Measurements from ENCODE around the gene CUEDC2.
"Not testable (repeated sequence)": the region's sequence is repeated elsewhere in the genome, so short reads cannot be mapped to it uniquely, and the experiment has no call there.

Gene CUEDC2

GRCh38 chr10:102462512-102463054 is 30.2 kb upstream of the CUEDC2 start:
- H3K27me3 Mint-ChIP-seq = no peaks in the 10 kb centered on the region
- H3K27ac Mint-ChIP-seq = no peak overlapping the region
- H3K4me3 Mint-ChIP-seq = peak overlapping the region; percentile 89
- peaks cover 32% of the 10 kb centered on the region for H3K4me1 Mint-ChIP-seq (ENCODE audit: low read depth)
- peaks cover 10% of the 10 kb centered on the region for H3K36me3 Mint-ChIP-seq (ENCODE audit: low read depth)
- no peak for DNase-seq
- H3K9me3 Mint-ChIP-seq = no peaks in the 10 kb centered on the region

GRCh38 chr10:102461187-102462054 is 29.0 kb upstream of the CUEDC2 start:
- H3K27ac Mint-ChIP-seq = peak overlapping the region; percentile 74
- H3K4me3 Mint-ChIP-seq = peak overlapping the region; percentile 89
- H3K27me3 Mint-ChIP-seq = no peaks in the 10 kb centered on the region
- DNase-seq = peak; percentile 94
- peaks cover 17% of the 10 kb centered on the region for H3K36me3 Mint-ChIP-seq (ENCODE audit: low read depth)
- H3K9me3 Mint-ChIP-seq = no peaks in the 10 kb centered on the region
- peaks cover 32% of the 10 kb centered on the region for H3K4me1 Mint-ChIP-seq (ENCODE audit: low read depth)

GRCh38 chr10:102460836-102461186 is 28.4 kb upstream of the CUEDC2 start:
- Mint-ChIP-seq H3K4me3 (peak overlapping the region; percentile 89), H3K36me3 (ENCODE audit: low read depth) (peaks cover 23% of the 10 kb centered on the region), H3K4me1 (ENCODE audit: low read depth) (peaks cover 32% of the 10 kb centered on the region), H3K9me3 (no peaks in the 10 kb centered on the region), H3K27ac (peak overlapping the region; percentile 74), H3K27me3 (no peaks in the 10 kb centered on the region)
- DNase-seq = no peak

GRCh38 chr10:102458656-102459055 is 26.3 kb upstream of the CUEDC2 start:
- Mint-ChIP-seq H3K4me1 (ENCODE audit: low read depth) (peaks cover 30% of the 10 kb centered on the region), H3K27ac (no peak overlapping the region), H3K36me3 (ENCODE audit: low read depth) (peaks cover 43% of the 10 kb centered on the region), H3K27me3 (no peaks in the 10 kb centered on the region), H3K4me3 (no peak overlapping the region), H3K9me3 (no peaks in the 10 kb centered on the region)
- no peak for DNase-seq

GRCh38 chr10:102457591-102458150 is 25.3 kb upstream of the CUEDC2 start:
- Mint-ChIP-seq H3K27me3 (no peaks in the 10 kb centered on the region), H3K36me3 (ENCODE audit: low read depth) (peaks cover 53% of the 10 kb centered on the region), H3K4me3 (no peak overlapping the region), H3K9me3 (no peaks in the 10 kb centered on the region), H3K4me1 (ENCODE audit: low read depth) (peaks cover 35% of the 10 kb centered on the region), H3K27ac (no peak overlapping the region)
- no peak for DNase-seq

GRCh38 chr10:102455893-102456471 is 23.6 kb upstream of the CUEDC2 start:
- no peak for DNase-seq
- no peak overlapping the region for H3K4me3 Mint-ChIP-seq
- H3K27me3 Mint-ChIP-seq = no peaks in the 10 kb centered on the region
- H3K36me3 Mint-ChIP-seq (ENCODE audit: low read depth) = peaks cover 65% of the 10 kb centered on the region
- no peaks in the 10 kb centered on the region for H3K9me3 Mint-ChIP-seq
- H3K27ac Mint-ChIP-seq = peak overlapping the region; percentile 45
- peaks cover 31% of the 10 kb centered on the region for H3K4me1 Mint-ChIP-seq (ENCODE audit: low read depth)

GRCh38 chr10:102454662-102455487 is 22.5 kb upstream of the CUEDC2 start:
- not testable (repeated sequence) for H3K9me3 Mint-ChIP-seq, H3K27me3 Mint-ChIP-seq, DNase-seq, H3K4me3 Mint-ChIP-seq
- peaks cover 28% of the 10 kb centered on the region for H3K4me1 Mint-ChIP-seq (ENCODE audit: low read depth)
- peaks cover 70% of the 10 kb centered on the region for H3K36me3 Mint-ChIP-seq (ENCODE audit: low read depth)
- peak overlapping the region; percentile 97 for H3K27ac Mint-ChIP-seq

- no peak for DNase-seq
- Mint-ChIP-seq H3K4me1 (ENCODE audit: low read depth) (peaks cover 35% of the 10 kb centered on the region), H3K27ac (peak overlapping the region; percentile 97), H3K4me3 (peak overlapping the region; percentile 25), H3K27me3 (no peaks in the 10 kb centered on the region), H3K9me3 (no peaks in the 10 kb centered on the region), H3K36me3 (ENCODE audit: low read depth) (peaks cover 73% of the 10 kb centered on the region)
These were observed 21.1 kb upstream of the CUEDC2 start for GRCh38 chr10:102453502-102453901.

- Mint-ChIP-seq H3K4me1 (ENCODE audit: low read depth) (peaks cover 35% of the 10 kb centered on the region), H3K9me3 (no peaks in the 10 kb centered on the region), H3K36me3 (ENCODE audit: low read depth) (peaks cover 72% of the 10 kb centered on the region), H3K27ac (peak overlapping the region; percentile 97), H3K27me3 (no peaks in the 10 kb centered on the region), H3K4me3 (peak overlapping the region; percentile 90)
- peak; percentile 71 for DNase-seq
These were observed 20.4 kb upstream of the CUEDC2 start for GRCh38 chr10:102452672-102453340.

- Mint-ChIP-seq H3K27ac (peak within 1 kb of the TSS; percentile 97), H3K36me3 (ENCODE audit: low read depth) (peaks cover 59% of the 10 kb centered on the region), H3K9me3 (no peaks in the 10 kb centered on the region), H3K27me3 (no peaks in the 10 kb centered on the region), H3K4me1 (ENCODE audit: low read depth) (peaks cover 35% of the 10 kb centered on the region), H3K4me3 (peak within 1 kb of the TSS; percentile 94)
- DNase-seq = no peak
These were observed 19.0 kb upstream of the CUEDC2 start, which contains the start of gene C10orf95 for GRCh38 chr10:102451105-102451969. TSS of gene C10orf95 (minus strand) at chr10:102451543. CDS start at chr10:102451093, 450 bp downstream.

GRCh38 chr10:102450374-102451104 is 18.2 kb upstream of the CUEDC2 start:
- Mint-ChIP-seq H3K27me3 (no peaks in the 10 kb centered on the region), H3K4me1 (ENCODE audit: low read depth) (peaks cover 35% of the 10 kb centered on the region), H3K36me3 (ENCODE audit: low read depth) (peaks cover 52% of the 10 kb centered on the region), H3K9me3 (no peaks in the 10 kb centered on the region), H3K4me3 (peak overlapping the region; percentile 94), H3K27ac (peak overlapping the region; percentile 97)
- DNase-seq = peak; percentile 90

- Mint-ChIP-seq H3K9me3 (no peaks in the 10 kb centered on the region), H3K4me3 (peak overlapping the region; percentile 94), H3K27ac (peak overlapping the region; percentile 97), H3K4me1 (ENCODE audit: low read depth) (peaks cover 35% of the 10 kb centered on the region), H3K36me3 (ENCODE audit: low read depth) (peaks cover 47% of the 10 kb centered on the region), H3K27me3 (no peaks in the 10 kb centered on the region)
- DNase-seq = no peak
These were observed 17.7 kb upstream of the CUEDC2 start for GRCh38 chr10:102450124-102450373.
